ENCODE data around the gene PALM. TPM values are rescaled to one million over a fixed set of nuclear protein-coding genes. Genes with fewer than 3 reads are reported as not detected.

PALM gene
- total RNA-seq, 1 donor from 2014 or later, result 87.1 TPM

DNA sequence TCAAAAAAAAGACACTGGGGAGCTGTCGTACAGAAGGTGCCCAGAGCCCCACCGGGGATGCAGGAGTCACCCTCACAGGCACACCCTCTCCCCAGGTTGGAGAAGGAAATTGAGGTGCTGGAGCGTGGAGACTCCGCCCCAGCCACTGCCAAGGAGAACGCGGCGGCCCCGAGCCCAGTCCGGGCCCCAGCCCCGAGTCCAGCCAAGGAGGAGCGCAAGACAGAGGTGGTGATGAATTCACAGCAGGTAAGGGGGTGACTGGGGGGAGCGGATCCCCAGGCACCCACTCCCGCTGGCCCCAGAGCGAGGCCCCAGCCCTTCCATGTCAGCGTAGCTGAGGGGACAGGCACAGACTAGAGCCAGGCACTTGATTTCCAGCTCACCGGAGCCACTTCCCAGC is 22.3 kb downstream of the PALM start:
- H3K9me3 Mint-ChIP-seq, result no peaks in the 10 kb centered on the region
- TF ChIP-seq, protein P1, sequence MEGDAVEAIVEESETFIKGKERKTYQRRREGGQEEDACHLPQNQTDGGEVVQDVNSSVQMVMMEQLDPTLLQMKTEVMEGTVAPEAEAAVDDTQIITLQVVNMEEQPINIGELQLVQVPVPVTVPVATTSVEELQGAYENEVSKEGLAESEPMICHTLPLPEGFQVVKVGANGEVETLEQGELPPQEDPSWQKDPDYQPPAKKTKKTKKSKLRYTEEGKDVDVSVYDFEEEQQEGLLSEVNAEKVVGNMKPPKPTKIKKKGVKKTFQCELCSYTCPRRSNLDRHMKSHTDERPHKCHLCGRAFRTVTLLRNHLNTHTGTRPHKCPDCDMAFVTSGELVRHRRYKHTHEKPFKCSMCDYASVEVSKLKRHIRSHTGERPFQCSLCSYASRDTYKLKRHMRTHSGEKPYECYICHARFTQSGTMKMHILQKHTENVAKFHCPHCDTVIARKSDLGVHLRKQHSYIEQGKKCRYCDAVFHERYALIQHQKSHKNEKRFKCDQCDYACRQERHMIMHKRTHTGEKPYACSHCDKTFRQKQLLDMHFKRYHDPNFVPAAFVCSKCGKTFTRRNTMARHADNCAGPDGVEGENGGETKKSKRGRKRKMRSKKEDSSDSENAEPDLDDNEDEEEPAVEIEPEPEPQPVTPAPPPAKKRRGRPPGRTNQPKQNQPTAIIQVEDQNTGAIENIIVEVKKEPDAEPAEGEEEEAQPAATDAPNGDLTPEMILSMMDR (IDR thresholded peaks at IDR 0.05; ENCODE audit: unreplicated experiment), result no peak
- peaks cover 24% of the 10 kb centered on the region for H3K36me3 Mint-ChIP-seq
- no peak overlapping the region for H3K4me3 Mint-ChIP-seq
- DNase-seq (ENCODE audit: low spot score in 2 of 2, unreplicated experiment in 2 of 2), result no peak
- H3K4me1 Mint-ChIP-seq, result no peaks in the 10 kb centered on the region
- no peaks in the 10 kb centered on the region for H3K27me3 Mint-ChIP-seq (ENCODE audit: low read depth)
- H3K27ac Mint-ChIP-seq, result no peak overlapping the region

DNA sequence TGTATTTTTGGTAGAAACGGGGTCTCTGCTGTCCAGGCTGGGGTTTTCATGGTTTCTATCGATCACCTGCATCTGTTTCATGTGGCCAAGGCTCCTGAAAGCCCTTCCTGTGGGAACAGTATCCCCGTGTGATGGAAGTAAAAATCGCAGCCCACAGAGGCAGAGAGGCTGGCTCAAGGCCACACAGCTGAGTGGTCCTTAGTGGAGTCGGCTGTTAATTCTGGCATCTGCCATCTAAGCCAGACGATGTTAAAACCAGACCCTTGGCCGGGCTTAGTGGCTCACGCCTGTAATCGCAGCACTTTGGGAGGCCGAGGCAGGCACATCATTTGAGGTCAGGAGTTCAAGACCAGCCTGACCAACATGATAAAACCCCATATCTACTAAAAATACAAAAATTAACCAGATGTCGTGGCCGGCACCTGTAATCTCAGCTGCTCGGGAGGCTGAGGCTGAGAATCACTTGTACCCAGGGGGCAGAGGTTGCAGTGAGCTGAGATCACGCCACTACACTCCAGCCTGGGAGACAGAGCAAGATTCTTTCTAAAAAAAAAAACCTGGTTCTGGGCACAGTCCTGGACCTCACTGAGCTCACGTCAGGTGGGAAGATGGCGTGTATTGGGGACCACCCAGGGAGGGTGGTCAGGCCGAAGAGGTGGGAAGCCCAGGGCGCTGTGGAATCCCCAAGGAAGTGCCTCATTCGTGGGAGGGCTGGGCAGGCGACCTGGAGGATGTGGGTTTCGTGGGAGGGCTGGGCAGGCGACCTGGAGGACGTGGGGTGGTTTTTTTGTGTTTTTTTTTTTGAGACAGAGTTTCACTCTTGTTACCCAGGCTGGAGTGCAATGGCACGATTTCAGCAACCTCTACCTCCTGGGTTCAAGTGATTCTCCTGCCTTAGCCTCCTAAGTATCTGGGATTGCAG is 23.7 kb downstream of the PALM start:
- DNase-seq (ENCODE audit: low spot score in 2 of 2, unreplicated experiment in 2 of 2), result no peak
- Mint-ChIP-seq H3K4me3 (no peak overlapping the region), H3K27me3 (ENCODE audit: low read depth) (no peaks in the 10 kb centered on the region), H3K4me1 (no peaks in the 10 kb centered on the region), H3K27ac (no peak overlapping the region), H3K9me3 (no peaks in the 10 kb centered on the region), H3K36me3 (peaks cover 27% of the 10 kb centered on the region)
- TF ChIP-seq, protein P1 (IDR thresholded peaks at IDR 0.05; ENCODE audit: unreplicated experiment), result no peak

DNA sequence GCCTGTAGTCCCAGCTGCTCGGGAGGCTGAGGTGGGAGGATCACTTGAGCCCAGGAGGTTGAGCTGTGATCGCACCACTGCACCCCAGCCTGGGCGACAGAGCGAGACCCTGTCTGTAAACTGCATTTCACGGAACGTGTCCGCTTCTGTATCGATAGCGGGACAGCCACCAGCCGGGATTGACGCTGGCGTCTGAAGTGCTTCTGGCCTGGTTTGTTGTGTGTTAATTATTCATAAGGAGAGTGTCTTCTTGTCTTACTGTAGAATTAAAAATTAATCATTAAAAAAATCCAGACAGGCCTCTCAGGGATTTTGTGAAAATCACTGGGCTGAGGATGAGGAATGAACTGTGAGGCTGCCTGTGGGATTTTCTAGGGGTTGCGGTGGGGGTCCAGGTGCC is 26.0 kb downstream of the PALM start:
- DNase-seq (ENCODE audit: low spot score in 2 of 2, unreplicated experiment in 2 of 2), result no peak
- Mint-ChIP-seq H3K4me3 (no peak overlapping the region), H3K4me1 (no peaks in the 10 kb centered on the region), H3K27me3 (ENCODE audit: low read depth) (no peaks in the 10 kb centered on the region), H3K36me3 (peaks cover 26% of the 10 kb centered on the region), H3K9me3 (no peaks in the 10 kb centered on the region), H3K27ac (no peak overlapping the region)
- TF ChIP-seq, protein P1 (IDR thresholded peaks at IDR 0.05; ENCODE audit: unreplicated experiment), result no peak

DNA sequence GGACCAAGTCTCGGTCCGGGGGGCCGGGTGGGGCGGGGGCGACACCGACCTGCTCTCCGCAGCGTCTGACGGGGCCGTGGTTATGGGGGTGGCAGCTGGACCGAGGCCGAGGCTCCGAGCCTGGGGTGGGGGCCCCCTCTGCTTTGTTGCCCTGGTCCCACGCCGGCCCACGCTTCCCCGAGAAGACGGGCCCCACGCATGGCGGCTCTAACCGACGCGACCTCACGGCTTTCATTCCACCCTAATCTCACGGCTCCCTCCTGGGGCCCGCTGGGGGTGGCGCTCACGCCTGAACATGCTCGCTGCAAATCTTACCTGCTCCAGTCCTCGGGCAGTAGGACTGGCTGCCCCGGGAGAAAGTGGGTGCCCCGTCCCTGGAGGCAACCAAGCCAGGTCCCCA is 27.4 kb downstream of the PALM start:
- Mint-ChIP-seq H3K27ac (no peak overlapping the region), H3K4me1 (no peaks in the 10 kb centered on the region), H3K36me3 (peaks cover 25% of the 10 kb centered on the region), H3K27me3 (ENCODE audit: low read depth) (no peaks in the 10 kb centered on the region), H3K4me3 (no peak overlapping the region), H3K9me3 (no peaks in the 10 kb centered on the region)
- TF ChIP-seq, protein P1 (IDR thresholded peaks at IDR 0.05; ENCODE audit: unreplicated experiment), result no peak
- DNase-seq (ENCODE audit: low spot score in 2 of 2, unreplicated experiment in 2 of 2), result no peak

DNA sequence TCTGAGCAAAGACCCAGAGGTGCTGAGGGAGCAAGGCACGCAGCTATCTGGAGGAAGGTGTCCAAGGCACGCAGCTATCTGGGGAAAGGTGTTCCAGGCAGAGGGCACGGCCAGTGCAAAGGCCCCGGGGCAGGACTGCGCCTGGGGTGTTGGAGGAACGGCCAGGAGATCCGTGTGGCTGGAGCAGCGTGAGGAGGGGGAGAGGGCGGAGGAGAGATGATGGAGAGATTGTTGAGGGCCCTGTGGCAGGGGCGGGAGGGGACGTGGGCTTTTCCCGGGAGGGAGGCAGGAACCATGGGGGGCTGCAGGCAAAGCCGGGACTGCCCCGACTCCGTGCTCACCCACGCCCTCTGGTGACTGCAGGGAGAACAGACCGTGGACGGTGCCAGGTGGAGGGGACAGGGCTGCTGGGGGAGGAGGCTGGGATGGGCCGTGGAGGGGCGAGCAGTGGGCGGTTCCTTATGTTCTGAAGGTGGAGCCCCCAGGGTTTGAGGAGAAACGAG is 28.9 kb downstream of the PALM start:
- DNase-seq (ENCODE audit: low spot score in 2 of 2, unreplicated experiment in 2 of 2), result peak in 1 of 2 experiments; percentile 64
- no peaks in the 10 kb centered on the region for H3K9me3 Mint-ChIP-seq
- H3K27me3 Mint-ChIP-seq (ENCODE audit: low read depth), result no peaks in the 10 kb centered on the region
- H3K36me3 Mint-ChIP-seq, result peaks cover 22% of the 10 kb centered on the region
- H3K4me1 Mint-ChIP-seq, result no peaks in the 10 kb centered on the region
- no peak overlapping the region for H3K4me3 Mint-ChIP-seq
- TF ChIP-seq, protein P1 (IDR thresholded peaks at IDR 0.05; ENCODE audit: unreplicated experiment), result peak; percentile 44
- H3K27ac Mint-ChIP-seq, result no peak overlapping the region

All from mesothelial cell of epicardium (in vitro differentiated cells).